GM21786 (cell line): ENCODE measurements around the gene TBCK.
"Not testable (repeated sequence)": the region's sequence is repeated elsewhere in the genome, so short reads cannot be mapped to it uniquely, and the experiment has no call there.

ENCODE experiments used
- ATAC-seq: cut with Tn5 transposase; IDR thresholded peaks from one replicate; pipeline ENCODE4 v1.9.1; 2021; ENCODE audit not compliant: unreplicated experiment

Gene TBCK

DNA sequence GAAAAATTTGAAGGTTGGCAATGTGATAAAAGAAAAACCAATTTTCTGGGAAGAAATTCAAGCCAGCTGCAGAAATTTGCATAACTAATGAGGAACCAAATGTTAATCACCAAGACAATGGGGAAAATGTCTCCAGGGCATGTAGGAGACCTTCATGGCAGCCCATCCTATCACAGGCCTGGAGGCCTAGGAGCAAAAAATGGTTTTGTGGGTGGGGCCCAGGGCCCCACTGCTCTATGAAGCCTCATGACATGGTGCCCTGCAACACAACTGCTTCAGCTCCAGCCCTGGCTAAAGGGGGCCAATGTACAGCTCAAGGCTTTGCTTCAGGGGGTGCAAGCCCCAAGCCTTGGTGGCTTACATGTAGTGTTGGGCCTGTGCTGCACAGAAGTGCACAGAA is 184.0 kb downstream of the TBCK start:
- no peak for ATAC-seq

DNA sequence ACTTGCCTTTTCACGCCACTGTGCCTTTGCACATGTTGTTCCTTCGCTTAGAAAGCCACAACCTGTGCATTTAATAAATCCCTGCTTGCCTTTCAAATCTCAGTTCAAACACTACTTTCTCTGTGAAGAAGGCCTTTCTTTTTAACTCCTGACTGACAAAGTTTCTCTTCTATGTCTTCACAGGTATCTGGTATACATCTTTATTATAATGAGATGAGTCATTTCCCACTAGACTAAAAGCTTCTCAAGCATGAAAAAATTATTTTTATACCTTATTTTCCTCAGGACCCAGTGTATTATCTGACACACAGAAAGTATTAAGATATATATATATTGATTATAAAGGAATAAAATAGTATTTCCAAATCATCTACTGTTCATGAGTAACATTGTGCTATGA is 189.9 kb downstream of the TBCK start:
- ATAC-seq, result no peak

DNA sequence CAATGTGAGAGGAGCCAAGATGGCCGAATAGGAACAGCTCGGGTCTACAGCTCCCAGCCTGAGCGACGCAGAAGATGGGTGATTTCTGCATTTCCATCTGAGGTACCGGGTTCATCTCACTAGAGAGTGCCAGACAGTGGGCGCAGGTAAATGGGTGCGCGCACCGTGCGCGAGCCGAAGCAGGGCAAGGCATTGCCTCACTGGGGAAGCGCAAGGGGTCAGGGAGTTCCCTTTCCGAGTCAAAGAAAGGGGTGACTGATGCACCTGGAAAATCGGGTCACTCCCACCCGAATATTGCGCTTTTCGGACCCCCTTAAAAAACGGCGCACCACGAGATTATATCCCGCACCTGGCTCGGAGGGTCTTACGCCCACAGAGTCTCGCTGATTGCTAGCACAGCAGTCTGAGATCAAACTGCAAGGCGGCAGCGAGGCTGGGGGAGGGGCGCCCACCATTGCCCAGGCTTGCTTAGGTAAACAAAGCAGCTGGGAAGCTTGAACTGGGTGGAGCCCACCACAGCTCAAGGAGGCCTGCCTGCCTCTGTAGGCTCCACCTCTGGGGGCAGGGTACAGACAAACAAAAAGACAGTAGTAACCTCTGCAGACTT is 196.0 kb downstream of the TBCK start:
- not testable (repeated sequence) for ATAC-seq

DNA sequence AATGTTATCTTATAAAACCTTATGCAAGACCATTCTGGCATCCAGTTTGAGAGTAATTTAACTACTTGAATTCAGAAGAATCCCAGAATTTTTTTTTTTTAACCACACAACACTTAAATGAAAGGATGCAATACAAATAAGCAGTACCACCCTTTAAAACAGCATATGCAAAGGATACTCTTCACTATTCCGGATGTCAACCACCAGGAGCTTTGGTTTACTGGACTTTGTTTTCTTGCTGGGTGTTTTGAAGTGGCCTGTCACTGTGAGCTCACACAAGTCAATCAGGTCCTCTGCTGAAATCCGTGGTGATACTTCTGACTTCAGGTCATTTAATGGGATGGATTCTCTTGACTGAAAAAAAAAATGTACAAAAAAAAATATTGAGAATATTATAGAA is 200.0 kb downstream of the TBCK start:
- ATAC-seq, result no peak

DNA sequence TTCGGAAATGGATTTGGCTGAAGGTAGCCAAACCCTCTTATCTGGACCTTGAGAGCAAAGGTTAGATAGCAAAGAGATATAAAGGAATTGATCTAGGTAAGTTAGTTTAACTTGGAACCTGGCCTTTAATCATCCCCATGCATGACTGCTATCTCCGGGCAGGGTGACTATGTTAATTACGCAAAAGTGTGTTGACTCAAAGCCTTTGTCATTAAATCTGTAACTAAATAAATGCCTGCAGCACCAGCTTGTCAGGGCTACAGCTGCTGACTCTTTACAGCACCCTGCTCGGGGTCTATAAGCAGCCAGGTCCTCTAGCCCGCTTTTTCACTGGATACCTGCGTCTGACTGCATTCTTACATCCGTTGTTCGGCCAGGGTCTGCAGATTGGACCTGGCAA is 201.7 kb downstream of the TBCK start:
- ATAC-seq, result no peak

DNA sequence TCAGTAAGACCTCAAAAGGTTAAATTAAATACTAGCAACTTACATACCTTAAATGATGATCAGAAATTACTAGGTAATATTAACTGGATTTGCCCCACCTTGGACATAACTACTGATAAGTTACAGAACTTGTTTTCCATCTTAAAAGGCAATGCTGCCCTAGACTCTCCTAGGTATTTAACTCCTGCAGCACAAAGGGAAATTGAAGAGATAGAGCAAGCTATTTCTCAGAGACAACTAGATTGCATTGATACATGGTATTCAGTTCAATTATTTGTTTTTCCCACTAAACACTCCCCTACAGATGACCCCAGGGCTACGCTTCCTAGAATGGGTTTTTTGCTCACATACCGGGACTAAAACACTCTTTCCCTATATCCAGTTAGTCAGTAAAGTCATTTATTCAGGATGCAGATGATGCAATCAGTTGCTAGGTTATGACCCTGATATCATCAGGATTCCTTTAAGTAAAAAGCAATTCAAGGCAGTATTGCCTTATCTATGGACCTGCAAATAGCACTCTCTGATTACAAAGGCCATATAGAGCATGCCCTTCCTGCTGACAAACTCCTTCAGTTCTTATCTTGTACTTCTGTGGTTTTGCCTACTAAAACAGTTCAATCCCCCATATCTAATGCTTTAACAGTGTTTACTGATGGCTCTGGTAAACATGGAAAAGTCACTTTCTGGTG is 204.1 kb downstream of the TBCK start:
- ATAC-seq, result not testable (repeated sequence)

DNA sequence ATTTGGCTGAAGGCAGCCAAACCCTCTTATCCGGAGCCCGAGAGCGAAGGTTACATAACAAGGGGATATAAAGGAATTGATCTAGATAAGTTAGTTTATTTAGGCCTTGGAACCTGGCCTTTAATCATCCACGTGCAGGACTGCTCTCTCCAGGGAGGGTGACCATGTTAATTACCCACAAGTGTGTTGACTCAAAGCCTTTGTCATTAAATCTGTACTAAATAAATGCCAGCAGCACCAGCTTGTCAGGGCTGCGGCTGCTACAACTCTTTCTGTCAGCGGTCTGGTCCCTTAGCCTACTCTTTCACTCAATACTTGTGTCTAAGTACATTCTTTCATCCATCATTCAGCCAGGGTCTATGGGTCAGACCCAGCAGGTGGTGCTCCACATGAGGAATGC is 206.1 kb downstream of the TBCK start:
- ATAC-seq, result no peak

DNA sequence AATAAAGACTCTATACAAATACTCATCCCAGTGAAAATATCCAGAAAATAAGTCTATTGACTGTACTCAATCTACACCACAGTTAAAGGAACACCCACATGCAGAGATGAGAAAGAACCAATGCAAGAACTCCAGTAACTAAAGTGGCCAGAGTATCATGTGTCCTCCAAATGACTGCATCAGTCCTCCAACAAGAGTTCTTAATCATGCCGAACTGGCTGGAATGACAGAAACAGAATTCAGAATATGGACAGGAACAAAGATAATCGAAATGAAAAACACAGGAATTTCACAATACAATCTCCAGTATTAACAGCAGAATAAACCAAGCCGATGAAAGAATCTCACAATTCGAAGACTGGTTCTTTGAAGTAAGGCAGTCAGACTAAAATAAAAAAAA is 210.3 kb downstream of the TBCK start:
- ATAC-seq, result no peak

DNA sequence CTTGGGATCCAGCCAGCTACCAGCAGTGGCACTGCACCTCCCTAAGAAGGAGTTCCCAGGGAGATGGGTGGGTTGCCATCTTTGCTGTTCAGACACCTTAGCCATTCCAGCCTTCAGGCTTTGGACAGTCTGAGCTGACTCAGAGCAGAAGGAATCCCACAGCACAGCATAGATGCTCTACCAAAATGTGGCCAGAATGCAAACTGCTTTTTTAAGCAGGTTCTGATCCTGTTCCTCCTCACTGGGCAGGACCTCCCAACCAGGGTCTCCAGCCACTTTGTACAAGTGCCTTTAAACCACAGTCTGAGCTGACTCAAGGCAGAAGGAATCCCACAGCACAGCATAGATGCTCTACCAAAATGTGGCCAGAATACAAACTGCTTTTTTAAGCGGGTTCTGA is 211.7 kb downstream of the TBCK start:
- no peak for ATAC-seq

DNA sequence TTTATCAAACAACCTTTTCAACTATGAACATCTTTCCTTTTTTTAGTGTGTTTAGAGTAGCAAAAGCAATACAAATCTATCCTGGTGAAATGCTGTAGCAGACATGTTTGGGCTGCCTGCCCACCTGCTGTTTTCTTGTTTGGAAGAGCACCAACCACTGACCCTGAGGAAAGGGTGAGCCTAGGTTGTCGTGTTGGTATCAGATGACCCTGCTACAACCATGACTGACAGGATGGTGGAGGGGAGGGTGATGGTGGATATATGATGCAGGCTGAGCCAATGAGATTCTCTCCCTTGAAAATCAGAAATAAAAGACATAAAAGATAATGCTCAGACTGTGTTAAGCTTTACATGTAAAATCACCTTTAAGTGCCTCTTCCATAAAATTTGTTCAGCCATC is 219.6 kb downstream of the TBCK start:
- no peak for ATAC-seq

DNA sequence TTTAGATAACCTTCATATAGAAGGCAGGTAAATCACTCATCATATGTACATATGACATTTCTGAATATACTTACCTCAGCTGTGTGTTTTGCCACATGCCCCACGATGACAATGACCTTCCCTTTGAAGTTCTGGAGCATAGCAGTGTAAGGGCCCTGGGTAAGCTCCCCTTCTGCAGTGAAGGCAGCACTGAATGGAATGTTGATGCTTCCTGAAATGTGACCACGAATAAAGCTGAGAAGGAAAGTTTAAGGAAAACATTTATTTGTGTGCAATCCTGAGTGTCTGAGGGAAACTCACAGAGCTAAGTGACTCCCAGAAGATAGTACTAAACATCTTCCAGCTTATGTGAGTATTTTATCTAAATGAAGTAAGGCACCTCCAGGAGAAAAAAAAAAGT is 220.6 kb downstream of the TBCK start:
- no peak for ATAC-seq

DNA sequence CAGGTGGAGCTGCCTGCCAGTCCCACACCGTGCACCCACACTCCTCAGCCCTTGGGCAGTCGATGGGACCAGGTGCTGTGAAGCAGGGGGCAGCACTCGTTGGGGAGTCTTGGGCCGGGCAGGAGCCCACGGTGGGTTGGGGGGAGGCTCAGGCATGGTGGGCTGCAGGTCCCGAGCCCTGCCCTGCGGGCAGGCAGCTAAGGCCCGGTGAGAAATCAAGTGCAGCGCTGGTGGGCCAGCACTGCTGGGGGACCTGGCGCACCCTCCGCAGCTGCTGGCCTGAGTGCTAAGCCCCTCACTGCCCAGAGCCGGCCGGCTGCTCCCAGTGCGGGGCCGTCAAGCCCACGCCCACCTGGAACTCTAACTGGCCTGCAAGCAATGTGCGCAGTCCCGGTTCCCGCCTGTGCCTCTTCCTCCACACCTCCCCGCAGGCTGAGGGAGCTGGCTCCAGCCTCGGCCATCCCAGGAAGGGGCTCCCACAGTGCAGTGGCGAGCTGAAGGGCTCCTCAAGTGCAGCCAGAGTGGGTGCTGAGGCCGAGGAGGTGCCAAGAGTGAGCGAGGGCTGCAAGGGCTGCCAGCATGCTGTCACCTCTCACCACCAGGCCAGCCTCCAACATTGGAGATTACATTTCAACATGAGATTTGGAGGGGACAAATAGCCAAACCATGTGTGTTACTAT is 223.5 kb downstream of the TBCK start:
- no peak for ATAC-seq

DNA sequence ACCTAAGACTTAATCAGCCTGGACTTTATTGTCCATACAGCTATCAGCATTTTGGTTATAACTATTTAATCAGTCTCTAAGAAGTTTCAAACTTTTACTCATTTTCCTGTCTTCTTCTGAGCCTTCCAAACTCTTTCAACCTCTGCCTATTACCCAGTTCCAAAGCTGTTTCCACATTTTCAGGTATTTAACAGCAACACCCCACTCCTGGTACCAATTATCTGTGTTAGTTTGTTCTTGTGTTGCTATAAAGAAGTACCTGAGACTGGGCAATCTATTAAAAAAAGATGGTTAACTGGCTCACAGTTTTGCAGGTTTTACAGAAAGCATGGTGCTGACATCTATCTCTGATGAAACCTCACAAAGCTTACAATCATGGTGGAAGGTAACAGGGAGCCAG is 225.2 kb downstream of the TBCK start:
- ATAC-seq, result no peak

DNA sequence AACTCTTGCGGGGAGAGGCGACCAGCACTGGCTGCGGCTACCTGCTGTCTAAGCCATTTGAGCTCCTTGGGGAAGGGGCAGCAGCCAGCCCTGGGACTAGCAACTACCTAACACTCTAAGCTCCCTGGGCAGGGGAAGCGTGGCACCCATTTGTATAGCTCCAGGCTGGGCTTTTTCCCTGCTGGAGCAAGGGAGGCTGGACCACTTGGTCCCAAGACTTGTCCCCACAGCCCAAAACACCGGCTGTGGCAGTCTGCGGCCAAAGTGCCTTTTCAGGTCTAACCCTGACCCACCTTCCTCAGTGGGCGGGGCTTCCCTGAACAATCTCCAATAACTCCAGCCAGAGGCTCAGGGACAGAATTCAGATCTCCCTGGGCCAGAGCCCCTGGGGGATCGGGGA is 232.9 kb downstream of the TBCK start:
- ATAC-seq, result no peak

DNA sequence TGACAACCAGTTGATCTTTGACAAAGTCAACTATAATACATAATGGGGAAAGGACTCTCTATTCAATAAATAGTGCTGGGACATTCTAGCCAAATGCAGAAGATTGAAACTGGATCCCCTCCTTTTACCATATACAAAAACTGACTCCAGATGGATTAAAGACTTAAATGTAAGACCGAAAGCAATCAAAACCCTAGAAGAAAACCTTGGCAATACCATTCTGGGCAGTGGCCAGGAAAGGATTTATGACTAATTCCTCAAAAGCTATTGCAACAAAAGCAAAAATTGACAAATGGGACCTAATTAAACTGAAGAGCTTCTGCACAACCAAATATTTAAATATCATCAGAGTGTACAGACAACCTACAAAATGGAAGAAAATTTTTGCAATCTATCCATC is 235.6 kb downstream of the TBCK start:
- ATAC-seq, result no peak

DNA sequence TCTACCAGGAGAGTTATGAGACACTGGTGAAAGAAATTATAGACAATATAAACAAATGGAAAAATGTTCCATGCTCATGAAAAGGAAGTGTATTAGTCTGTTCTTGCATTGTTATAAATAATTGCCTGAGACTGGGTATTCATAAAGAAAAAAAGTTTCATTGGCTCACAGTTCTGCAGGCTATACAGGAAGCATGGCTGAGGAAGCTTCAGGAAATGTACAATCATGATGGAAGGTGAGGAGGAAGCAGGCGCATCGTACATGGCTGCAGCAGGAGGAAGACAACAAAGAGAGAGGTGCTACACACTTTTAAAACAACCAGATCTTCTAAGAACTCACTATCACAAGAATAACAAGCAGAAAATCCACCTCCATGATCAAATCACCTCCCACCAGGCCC is 236.4 kb downstream of the TBCK start:
- ATAC-seq, result no peak

DNA sequence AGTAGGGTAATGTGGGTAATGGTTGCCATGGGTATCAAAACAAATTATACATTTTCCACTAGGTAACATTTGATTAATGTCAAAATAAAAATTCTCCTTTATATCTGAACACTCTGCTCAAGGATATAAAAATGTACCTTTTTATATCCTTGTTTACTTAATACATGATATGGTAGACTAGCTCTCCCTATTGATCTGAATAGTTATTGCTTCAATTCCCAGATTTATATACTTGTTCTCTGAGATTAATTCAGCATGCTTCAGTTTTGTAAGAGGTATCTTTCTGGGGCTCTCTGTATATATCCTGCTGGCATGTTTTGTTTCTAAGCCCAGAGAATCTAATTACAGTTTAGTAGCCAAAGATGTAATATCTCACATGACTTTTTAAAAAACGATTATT is 251.0 kb downstream of the TBCK start:
- no peak for ATAC-seq

DNA sequence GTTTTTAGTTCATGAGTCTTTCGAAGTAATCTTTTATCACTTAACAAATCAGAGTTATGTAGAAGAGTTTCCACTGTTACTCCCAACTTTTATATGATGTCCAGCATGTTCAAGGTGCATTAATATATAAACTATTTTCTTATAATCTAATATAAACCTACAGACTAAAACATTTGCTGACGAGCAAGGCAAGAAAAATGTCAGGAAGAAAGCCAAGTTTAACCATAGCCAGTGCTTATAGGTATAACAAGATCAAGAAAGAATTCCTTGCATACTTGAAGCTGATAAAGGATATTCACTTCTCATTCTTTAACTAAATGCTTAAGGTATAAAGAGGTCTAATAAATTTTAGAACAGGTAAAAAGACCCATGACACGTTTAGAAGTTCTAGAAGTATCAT is 253.0 kb downstream of the TBCK start:
- ATAC-seq, result no peak

DNA sequence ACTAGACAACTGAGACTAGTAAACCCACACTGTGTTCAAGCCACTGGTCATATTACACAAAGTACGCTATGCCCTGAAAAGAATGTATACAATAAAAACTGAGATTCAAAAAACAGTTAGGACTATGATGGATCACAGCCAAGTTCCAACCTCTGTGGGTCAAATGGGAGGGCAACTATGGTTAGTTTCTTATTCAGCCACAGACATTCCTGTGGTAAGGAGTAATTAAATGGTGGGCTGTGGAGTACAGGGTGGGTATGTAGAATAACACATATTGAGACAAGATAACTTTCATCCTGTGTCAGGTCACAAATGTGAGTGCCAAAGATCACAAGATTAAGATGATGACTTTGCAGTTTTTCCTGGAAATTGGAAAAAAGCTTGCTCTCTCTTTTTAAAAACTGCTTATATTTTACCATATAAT is 253.5 kb downstream of the TBCK start:
- ATAC-seq, result no peak

DNA sequence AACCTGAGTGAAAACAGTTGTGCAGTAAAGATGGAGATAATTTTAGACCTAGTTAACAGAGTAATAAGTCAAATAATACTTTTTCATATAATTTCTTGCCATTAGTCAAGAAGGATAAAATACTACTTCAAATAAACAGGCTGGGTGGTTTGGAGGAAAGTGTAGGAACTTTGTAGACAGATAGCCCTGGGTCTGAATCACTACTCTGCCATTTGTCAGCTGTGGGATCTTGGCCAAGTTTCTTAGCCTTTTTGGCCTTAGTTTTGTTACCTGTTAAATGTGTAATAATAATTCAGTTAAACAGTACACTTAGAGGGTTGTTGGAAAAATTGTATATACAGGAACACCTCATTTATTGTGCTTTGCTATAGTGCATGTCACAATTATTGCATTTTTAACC is 257.1 kb downstream of the TBCK start:
- no peak for ATAC-seq

DNA sequence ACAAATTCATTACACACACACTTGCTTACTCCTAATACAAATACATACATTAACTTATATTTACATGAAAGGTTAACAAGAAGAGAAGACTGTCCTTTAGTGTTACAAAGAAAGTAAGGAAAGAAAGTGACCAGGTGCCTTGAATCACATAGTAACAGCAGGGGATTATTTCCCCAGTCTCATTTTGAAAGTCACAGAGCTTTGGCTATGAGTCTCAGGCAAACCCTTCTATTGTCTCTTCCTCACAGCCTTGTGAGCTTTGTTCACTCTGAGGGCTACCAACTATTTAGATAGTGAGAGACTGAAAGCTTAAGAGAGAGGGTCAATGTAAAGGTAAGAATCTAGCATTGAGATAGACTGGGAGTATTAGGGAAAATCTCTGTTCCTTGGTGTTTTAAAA is 259.1 kb downstream of the TBCK start:
- no peak for ATAC-seq

DNA sequence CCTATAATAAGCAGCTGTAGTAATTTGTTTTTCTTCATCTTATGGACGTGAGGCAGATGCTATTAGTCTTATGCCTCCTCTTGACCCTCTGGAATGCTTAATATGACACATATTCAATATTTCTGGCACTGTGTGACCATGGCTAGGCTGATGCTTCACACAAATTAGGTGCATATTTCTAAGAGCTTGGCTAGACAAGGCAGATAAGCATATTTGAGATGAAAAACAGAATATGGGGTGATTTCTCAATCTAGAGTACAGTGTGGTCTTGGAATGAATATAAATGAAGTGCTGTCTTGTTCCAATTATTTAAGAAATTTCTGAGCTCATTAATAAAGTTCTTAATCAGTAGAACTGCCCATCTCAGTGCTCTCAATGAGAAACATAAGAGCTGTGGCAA is 264.5 kb downstream of the TBCK start:
- no peak for ATAC-seq

DNA sequence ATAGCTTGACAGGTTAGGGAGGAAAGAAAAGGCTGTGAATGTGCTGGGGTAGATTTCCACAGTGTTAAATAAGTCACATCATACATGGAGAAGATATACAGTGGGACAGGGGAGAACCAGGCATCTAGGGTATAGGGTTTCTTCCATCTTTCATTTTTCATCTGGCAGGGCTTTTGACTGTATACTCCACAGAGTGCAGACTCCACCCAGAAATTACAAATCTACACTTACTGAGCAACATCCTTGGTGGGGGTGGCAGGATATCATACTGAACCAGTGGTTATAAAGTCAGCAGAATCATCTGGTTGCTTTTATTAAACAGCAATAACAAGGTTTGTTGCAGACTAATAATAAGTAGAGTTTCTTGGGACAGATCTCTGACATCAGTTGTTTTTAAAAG is 266.5 kb downstream of the TBCK start:
- ATAC-seq, result no peak
